Stimulated activated CD8-positive, alpha-beta memory T cell treated with anti-CD3 and anti-CD28 coated beads, Interleukin-15, amount 100 ng/mL, for 24 hours (primary cell): ENCODE results near the gene PLCB4.

Source experiments
- DNase-seq: peaks from one replicate; pipeline ENCODE4 v3.0.0-alpha.2; 2020; ENCODE audit warnings: low read depth

PLCB4 gene

GRCh38 chr20:9103955-9104354 lies 35.1 kb downstream of the PLCB4 start:
- no peak for DNase-seq

- DNase-seq = no peak
Measured at GRCh38 chr20:9108260-9108659, 39.4 kb downstream of the PLCB4 start.

GRCh38 chr20:9109566-9109965 lies 40.7 kb downstream of the PLCB4 start:
- DNase-seq = no peak

GRCh38 chr20:9110365-9110764 lies 41.5 kb downstream of the PLCB4 start:
- DNase-seq = no peak

- no peak for DNase-seq
Measured at GRCh38 chr20:9110916-9111432, 42.1 kb downstream of the PLCB4 start.

- no peak for DNase-seq
Measured at GRCh38 chr20:9112541-9113515, 43.9 kb downstream of the PLCB4 start.

GRCh38 chr20:9114709-9115108 lies 45.8 kb downstream of the PLCB4 start:
- no peak for DNase-seq

- no peak for DNase-seq
Measured at GRCh38 chr20:9117548-9117947, 48.7 kb downstream of the PLCB4 start.

GRCh38 chr20:9119776-9120175 lies 50.9 kb downstream of the PLCB4 start:
- no peak for DNase-seq

GRCh38 chr20:9121211-9121610 lies 52.3 kb downstream of the PLCB4 start:
- DNase-seq = no peak

GRCh38 chr20:9122571-9122970 lies 53.7 kb downstream of the PLCB4 start:
- DNase-seq = no peak

- no peak for DNase-seq
Measured at GRCh38 chr20:9126527-9126926, 57.6 kb downstream of the PLCB4 start.

GRCh38 chr20:9128568-9128967 lies 59.7 kb downstream of the PLCB4 start:
- DNase-seq = no peak

- DNase-seq = no peak
Measured at GRCh38 chr20:9129756-9130155, 60.9 kb downstream of the PLCB4 start.

- no peak for DNase-seq
Measured at GRCh38 chr20:9130521-9130920, 61.6 kb downstream of the PLCB4 start.

GRCh38 chr20:9131841-9132240 lies 63.0 kb downstream of the PLCB4 start:
- DNase-seq = no peak

GRCh38 chr20:9134346-9134745 lies 65.5 kb downstream of the PLCB4 start:
- DNase-seq = no peak

GRCh38 chr20:9136114-9136513 lies 67.2 kb downstream of the PLCB4 start:
- no peak for DNase-seq

- DNase-seq = no peak
Measured at GRCh38 chr20:9137001-9137400, 68.1 kb downstream of the PLCB4 start.

GRCh38 chr20:9139106-9139833 lies 70.4 kb downstream of the PLCB4 start:
- DNase-seq = no peak

GRCh38 chr20:9140162-9140760 lies 71.4 kb downstream of the PLCB4 start:
- DNase-seq = no peak

GRCh38 chr20:9141070-9141469 lies 72.2 kb downstream of the PLCB4 start:
- DNase-seq = no peak

GRCh38 chr20:9141921-9142320 lies 73.0 kb downstream of the PLCB4 start:
- no peak for DNase-seq
